A549 (cell line): ENCODE results near the gene COMMD2.

Experiments used
- CHD2 ChIP-seq: fragments of 150-350 bp; IDR thresholded peaks from 2 replicates; pipeline ENCODE4 v1.6.1; 2014; ENCODE audit warnings: low read length; ENCODE audit not compliant: partially characterized antibody
- EP300 ChIP-seq, 2 experiments: fragments of >200 bp; sonication (Bioruptor Twin); formaldehyde crosslinking; IDR thresholded peaks; 2 replicates in 1 of 2; 3 replicates in 1 of 2; pipeline ENCODE4 v1.6.1; 2016 to 2017
- ESRRA ChIP-seq: fragments of 150-350 bp; IDR thresholded peaks from 2 replicates; pipeline ENCODE4 v1.6.1; 2014; ENCODE audit warnings: mild to moderate bottlenecking, low read length, borderline replicate concordance
- JUNB ChIP-seq: fragments of >200 bp; sonication (Bioruptor Twin); formaldehyde crosslinking; IDR thresholded peaks from 2 replicates; pipeline ENCODE4 v1.6.1; 2016
- KDM1A ChIP-seq: fragments of 200-600 bp; sonication (generic); IDR thresholded peaks from 2 replicates; pipeline ENCODE4 v1.6.1; 2016; ENCODE audit warnings: low read depth, mild to moderate bottlenecking
- MAZ ChIP-seq: fragments of 150-350 bp; IDR thresholded peaks from 2 replicates; pipeline ENCODE4 v1.6.1; 2014; ENCODE audit warnings: antibody characterized with exemption, low read depth, low read length, borderline replicate concordance
- NFE2L2 ChIP-seq: fragments of 150-350 bp; conservative IDR thresholded peaks from 2 replicates; pipeline ENCODE4 v1.6.1; 2014; ENCODE audit warnings: low read length
- POLR2A ChIP-seq: IDR thresholded peaks from 2 replicates; pipeline ENCODE4 v1.6.1; 2012; ENCODE audit warnings: mild to moderate bottlenecking, low read length
- RFX5 ChIP-seq: fragments of 450-650 bp; IDR thresholded peaks from 2 replicates; pipeline ENCODE4 v1.7.1; 2014; ENCODE audit warnings: antibody characterized with exemption, mild to moderate bottlenecking, moderate library complexity
- SMC3 ChIP-seq: fragments of >200 bp; sonication (Bioruptor Twin); formaldehyde crosslinking; IDR thresholded peaks from 3 replicates; pipeline ENCODE4 v1.6.1; 2018; ENCODE audit warnings: inconsistent platforms
- USF2 ChIP-seq: fragments of 450-650 bp; IDR thresholded peaks from 2 replicates; pipeline ENCODE4 v1.6.1; 2014; ENCODE audit warnings: antibody characterized with exemption
- ZNF302 ChIP-seq: fragments of 250-450 bp; sonication (Bioruptor Pico); IDR thresholded peaks from 2 replicates; pipeline ENCODE4 v1.9.0; 2021; ENCODE audit warnings: inconsistent platforms, mild to moderate bottlenecking, moderate library complexity
- TF ChIP-seq, protein P1 (sequence below): fragments of >200 bp; sonication (Bioruptor Twin); formaldehyde crosslinking; IDR thresholded peaks from 3 replicates; pipeline ENCODE4 v1.5.1; 2016
- TF ChIP-seq, protein P2 (sequence below): fragments of 150-350 bp; IDR thresholded peaks from 2 replicates; pipeline ENCODE4 v1.6.1; 2014; ENCODE audit warnings: low read depth, mild to moderate bottlenecking, low read length

- TF ChIP-seq EP300 (IDR thresholded peaks at IDR 0.05) (no peak), KDM1A (no peak), POLR2A (no peak), NFE2L2 (no peak), RFX5 (no peak), ESRRA (no peak), JUNB (no peak), USF2 (no peak), CHD2 (no peak), SMC3 (no peak), MAZ (no peak), ZNF302 (CRISPR knock-in tag) (no peak)
- TF ChIP-seq, protein P1, sequence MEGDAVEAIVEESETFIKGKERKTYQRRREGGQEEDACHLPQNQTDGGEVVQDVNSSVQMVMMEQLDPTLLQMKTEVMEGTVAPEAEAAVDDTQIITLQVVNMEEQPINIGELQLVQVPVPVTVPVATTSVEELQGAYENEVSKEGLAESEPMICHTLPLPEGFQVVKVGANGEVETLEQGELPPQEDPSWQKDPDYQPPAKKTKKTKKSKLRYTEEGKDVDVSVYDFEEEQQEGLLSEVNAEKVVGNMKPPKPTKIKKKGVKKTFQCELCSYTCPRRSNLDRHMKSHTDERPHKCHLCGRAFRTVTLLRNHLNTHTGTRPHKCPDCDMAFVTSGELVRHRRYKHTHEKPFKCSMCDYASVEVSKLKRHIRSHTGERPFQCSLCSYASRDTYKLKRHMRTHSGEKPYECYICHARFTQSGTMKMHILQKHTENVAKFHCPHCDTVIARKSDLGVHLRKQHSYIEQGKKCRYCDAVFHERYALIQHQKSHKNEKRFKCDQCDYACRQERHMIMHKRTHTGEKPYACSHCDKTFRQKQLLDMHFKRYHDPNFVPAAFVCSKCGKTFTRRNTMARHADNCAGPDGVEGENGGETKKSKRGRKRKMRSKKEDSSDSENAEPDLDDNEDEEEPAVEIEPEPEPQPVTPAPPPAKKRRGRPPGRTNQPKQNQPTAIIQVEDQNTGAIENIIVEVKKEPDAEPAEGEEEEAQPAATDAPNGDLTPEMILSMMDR: no peak
- TF ChIP-seq, protein P2, sequence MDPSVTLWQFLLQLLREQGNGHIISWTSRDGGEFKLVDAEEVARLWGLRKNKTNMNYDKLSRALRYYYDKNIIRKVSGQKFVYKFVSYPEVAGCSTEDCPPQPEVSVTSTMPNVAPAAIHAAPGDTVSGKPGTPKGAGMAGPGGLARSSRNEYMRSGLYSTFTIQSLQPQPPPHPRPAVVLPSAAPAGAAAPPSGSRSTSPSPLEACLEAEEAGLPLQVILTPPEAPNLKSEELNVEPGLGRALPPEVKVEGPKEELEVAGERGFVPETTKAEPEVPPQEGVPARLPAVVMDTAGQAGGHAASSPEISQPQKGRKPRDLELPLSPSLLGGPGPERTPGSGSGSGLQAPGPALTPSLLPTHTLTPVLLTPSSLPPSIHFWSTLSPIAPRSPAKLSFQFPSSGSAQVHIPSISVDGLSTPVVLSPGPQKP: no peak
These were observed 13.4 kb downstream of the COMMD2 start for GRCh38 chr3:149738876-149739275.
